Measurements from ENCODE around the gene WDR93.

Gene WDR93

DNA sequence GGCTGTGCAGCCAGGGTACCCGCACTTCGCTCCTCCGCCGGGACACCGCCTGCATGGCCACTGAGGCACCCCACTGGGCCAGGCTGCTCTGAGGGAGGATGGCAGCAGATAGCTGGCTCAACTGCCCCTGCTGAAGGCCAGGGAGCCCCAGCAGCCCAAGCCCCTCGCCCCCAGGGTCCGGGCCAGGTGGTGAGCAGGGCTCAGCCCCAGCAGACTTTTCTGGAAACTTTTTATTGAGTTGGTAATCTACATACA lies 23.0 kb upstream of the WDR93 start:
- TF ChIP-seq, protein P1, sequence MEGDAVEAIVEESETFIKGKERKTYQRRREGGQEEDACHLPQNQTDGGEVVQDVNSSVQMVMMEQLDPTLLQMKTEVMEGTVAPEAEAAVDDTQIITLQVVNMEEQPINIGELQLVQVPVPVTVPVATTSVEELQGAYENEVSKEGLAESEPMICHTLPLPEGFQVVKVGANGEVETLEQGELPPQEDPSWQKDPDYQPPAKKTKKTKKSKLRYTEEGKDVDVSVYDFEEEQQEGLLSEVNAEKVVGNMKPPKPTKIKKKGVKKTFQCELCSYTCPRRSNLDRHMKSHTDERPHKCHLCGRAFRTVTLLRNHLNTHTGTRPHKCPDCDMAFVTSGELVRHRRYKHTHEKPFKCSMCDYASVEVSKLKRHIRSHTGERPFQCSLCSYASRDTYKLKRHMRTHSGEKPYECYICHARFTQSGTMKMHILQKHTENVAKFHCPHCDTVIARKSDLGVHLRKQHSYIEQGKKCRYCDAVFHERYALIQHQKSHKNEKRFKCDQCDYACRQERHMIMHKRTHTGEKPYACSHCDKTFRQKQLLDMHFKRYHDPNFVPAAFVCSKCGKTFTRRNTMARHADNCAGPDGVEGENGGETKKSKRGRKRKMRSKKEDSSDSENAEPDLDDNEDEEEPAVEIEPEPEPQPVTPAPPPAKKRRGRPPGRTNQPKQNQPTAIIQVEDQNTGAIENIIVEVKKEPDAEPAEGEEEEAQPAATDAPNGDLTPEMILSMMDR (conservative IDR thresholded peaks at IDR 0.05; ENCODE audit: control insufficient read depth, insufficient read depth, low read depth, low read length): no peak
- no peak overlapping the region for H3K4me3 ChIP-seq (ENCODE audit: control insufficient read depth, low read depth, low read length)
- no peak for DNase-seq (ENCODE audit: low read depth)

DNA sequence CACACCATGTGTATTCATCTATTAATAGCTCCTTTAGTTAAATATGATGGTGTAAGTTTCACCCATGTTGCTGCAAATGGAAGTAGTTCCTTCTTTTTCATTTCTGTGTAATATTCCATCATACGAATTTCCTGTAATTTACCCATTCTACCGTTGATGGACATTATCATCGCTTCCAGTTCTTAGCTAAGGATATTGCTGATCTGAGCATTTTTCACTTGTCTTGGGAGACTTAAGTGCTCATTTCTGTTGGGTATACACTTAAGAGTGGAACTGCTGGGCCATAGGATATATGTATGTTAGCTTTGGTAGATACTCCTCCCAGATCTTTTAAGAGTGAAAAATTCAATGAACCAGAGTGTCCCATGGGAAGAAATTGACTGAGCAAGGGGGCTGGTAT lies 22.4 kb upstream of the WDR93 start:
- DNase-seq (ENCODE audit: low read depth): no peak
- no peak overlapping the region for H3K4me3 ChIP-seq (ENCODE audit: control insufficient read depth, low read depth, low read length)
- TF ChIP-seq, protein P1 (conservative IDR thresholded peaks at IDR 0.05; ENCODE audit: control insufficient read depth, insufficient read depth, low read depth, low read length): no peak

DNA sequence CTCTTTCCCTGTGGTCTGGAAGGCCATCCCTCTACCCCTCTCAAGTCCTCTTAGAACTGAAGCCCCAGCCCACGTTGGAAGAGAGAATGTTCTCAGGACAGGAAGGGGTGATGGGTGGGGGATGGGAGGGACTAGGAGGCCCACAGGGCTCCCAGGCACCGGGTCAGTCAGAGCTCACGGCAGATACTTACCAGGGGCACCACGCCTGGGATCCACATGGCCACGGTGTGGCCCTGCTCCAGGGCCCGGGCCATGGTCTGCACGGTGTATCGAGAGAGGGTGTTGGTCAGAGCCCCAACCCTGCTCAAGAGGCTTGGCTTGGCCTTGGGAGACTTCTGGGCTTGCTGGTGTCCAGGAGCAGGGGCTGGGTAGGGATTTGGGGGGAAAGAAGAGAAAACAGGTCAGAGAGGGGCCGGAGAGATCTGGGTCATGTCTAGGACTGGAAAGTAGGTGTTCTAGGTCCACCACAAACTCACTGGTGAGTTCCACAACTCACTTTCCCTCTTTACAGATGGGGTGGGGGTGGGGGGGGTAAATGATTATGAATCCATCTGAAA lies 21.2 kb upstream of the WDR93 start:
- TF ChIP-seq, protein P1 (conservative IDR thresholded peaks at IDR 0.05; ENCODE audit: control insufficient read depth, insufficient read depth, low read depth, low read length): no peak
- DNase-seq (ENCODE audit: low read depth): no peak
- H3K4me3 ChIP-seq (ENCODE audit: control insufficient read depth, low read depth, low read length): no peak overlapping the region

DNA sequence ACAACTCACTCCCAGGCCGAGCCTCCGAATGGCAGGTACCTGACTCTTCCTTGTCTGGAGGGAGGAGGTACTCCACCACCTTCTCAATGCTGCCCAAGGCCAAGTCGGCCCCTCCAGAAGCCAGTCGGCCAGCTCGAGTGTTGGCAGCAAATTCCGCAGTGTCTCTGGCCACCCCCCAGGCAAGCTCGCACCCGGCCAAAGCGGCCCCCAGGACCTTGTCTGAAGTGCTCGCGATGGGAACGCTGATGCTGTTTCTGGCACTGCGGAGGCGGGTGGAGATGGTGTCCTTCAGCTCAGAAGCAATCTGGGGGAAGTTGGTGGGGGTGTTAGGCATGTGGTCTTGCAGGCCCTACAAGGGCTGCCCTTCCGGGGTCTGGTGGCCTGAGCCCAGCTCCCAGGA lies 20.7 kb upstream of the WDR93 start:
- TF ChIP-seq, protein P1 (conservative IDR thresholded peaks at IDR 0.05; ENCODE audit: control insufficient read depth, insufficient read depth, low read depth, low read length): no peak
- DNase-seq (ENCODE audit: low read depth): no peak
- no peak overlapping the region for H3K4me3 ChIP-seq (ENCODE audit: control insufficient read depth, low read depth, low read length)

DNA sequence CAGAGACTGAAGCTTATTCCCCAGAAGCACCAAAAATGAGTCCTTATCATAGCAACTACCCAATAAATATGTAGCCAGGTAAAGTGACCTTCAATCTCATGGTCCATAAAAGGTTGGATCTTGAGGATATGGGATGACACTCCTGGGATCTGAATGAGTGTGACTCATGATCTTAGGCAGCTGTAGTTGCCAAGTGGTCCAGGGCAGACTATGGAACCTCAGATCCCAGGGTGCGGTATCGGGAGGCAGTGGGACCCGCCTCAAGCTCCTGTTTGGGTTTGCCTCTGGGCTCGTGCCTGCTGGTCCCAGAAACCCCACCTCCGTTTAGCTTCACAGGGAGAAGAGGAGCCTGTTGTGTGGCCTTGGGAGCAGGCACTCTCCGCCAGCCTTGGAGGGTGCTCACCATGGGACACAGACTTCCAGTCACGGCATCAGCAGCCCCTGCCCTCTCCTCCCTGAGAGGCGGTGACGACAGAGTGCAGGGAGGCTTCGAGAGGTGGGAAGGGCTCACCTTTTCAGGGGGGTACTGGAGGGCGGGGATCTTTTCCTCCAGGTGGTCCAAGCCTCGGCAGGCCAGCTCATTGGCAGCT lies 19.5 kb upstream of the WDR93 start:
- no peak overlapping the region for H3K4me3 ChIP-seq (ENCODE audit: control insufficient read depth, low read depth, low read length)
- DNase-seq (ENCODE audit: low read depth): no peak
- TF ChIP-seq, protein P1 (conservative IDR thresholded peaks at IDR 0.05; ENCODE audit: control insufficient read depth, insufficient read depth, low read depth, low read length): no peak

DNA sequence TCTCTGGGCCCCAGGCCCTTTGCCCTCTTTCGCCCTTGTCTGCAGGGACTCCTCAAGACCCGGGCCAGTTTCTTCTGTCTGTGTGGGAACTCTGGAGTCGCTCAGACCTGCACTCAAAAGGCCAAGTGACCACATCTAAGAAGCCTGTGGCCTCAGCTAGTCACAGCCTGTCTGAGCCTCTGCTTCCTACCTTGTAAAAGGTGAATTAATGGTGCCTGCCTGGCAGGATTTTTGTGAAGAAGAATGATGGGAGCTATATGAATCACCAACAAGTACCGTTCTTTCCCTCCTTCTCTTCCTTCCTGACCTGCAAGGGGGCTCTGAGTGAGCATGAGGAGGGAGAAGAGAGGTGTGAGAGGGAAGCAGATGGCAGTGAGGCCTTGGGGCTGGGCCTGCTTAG lies 18.9 kb upstream of the WDR93 start:
- TF ChIP-seq, protein P1 (conservative IDR thresholded peaks at IDR 0.05; ENCODE audit: control insufficient read depth, insufficient read depth, low read depth, low read length): no peak
- no peak for DNase-seq (ENCODE audit: low read depth)
- H3K4me3 ChIP-seq (ENCODE audit: control insufficient read depth, low read depth, low read length): no peak overlapping the region
